ENCODE measurements around the gene PSEN1. TPM values are rescaled to one million over a fixed set of nuclear protein-coding genes. Genes with fewer than 3 reads are reported as not detected.

PSEN1 gene
- total and polyA plus RNA-seq, 9 donors = 21.7 to 73.1 (median 44.0) TPM

- Histone ChIP-seq H3K36me3 (no peaks in the 10 kb centered on the region), H3K4me3 (no peak overlapping the region), H3K4me1 (ENCODE audit: insufficient read depth) (no peaks in the 10 kb centered on the region), H3K27ac (no peak overlapping the region), H3K27me3 (no peaks in the 10 kb centered on the region), H3K9me3 (no peaks in the 10 kb centered on the region)
- no peak for DNase-seq
- WGBS, 3 donors = 79 to 86% (median 84%) methylated on average over 20 to 23 of the region's 23 CpGs
- intact Hi-C loops (cut with DNase I) = no loop called here
- no peak for TF ChIP-seq POLR2A (IDR thresholded peaks at IDR 0.05)
- TF ChIP-seq CTCF (IDR thresholded peaks at IDR 0.05) = no peak
- no peak for TF ChIP-seq EP300 (IDR thresholded peaks at IDR 0.05)
These were observed 128.0 kb downstream of the PSEN1 start for GRCh38 chr14:73264080-73264884.

GRCh38 chr14:73264885-73265720 is 128.8 kb downstream of the PSEN1 start:
- Histone ChIP-seq H3K9me3 (no peaks in the 10 kb centered on the region), H3K4me3 (no peak overlapping the region), H3K27me3 (no peaks in the 10 kb centered on the region), H3K36me3 (no peaks in the 10 kb centered on the region), H3K27ac (no peak overlapping the region), H3K4me1 (ENCODE audit: insufficient read depth) (peaks cover 3% of the 10 kb centered on the region)
- no peak for DNase-seq
- intact Hi-C loops (cut with DNase I) = no loop called here
- 76 to 80% (median 76%) methylated on average over 18 of the region's 18 CpGs for WGBS, 3 donors
- TF ChIP-seq EP300 (IDR thresholded peaks at IDR 0.05) (no peak), POLR2A (IDR thresholded peaks at IDR 0.05) (no peak), CTCF (IDR thresholded peaks at IDR 0.05) (no peak)

- Histone ChIP-seq H3K9me3 (no peaks in the 10 kb centered on the region), H3K4me1 (ENCODE audit: insufficient read depth) (peaks cover 3% of the 10 kb centered on the region), H3K4me3 (no peak overlapping the region), H3K36me3 (no peaks in the 10 kb centered on the region), H3K27me3 (no peaks in the 10 kb centered on the region), H3K27ac (no peak overlapping the region)
- WGBS, 3 donors = 90 to 92% (median 91%) methylated on average over 3 of the region's 3 CpGs
- TF ChIP-seq EP300 (IDR thresholded peaks at IDR 0.05) (no peak), CTCF (IDR thresholded peaks at IDR 0.05) (no peak), POLR2A (IDR thresholded peaks at IDR 0.05) (no peak)
- intact Hi-C loops (cut with DNase I) = no loop called here
- DNase-seq = no peak
These were observed 129.4 kb downstream of the PSEN1 start for GRCh38 chr14:73265721-73266046.

- no peaks in the 10 kb centered on the region for H3K27me3 ChIP-seq
- H3K4me3 ChIP-seq = no peak overlapping the region
- TF ChIP-seq CTCF (IDR thresholded peaks at IDR 0.05) (no peak), EP300 (IDR thresholded peaks at IDR 0.05) (no peak), POLR2A (IDR thresholded peaks at IDR 0.05) (no peak)
- H3K27ac ChIP-seq = no peak overlapping the region
- peaks cover 3% of the 10 kb centered on the region for H3K4me1 ChIP-seq (ENCODE audit: insufficient read depth)
- DNase-seq = no peak
- intact Hi-C loops (cut with DNase I) = no loop called here
- H3K9me3 ChIP-seq = no peaks in the 10 kb centered on the region
- 63 to 72% (median 71%) methylated on average over 7 of the region's 7 CpGs for WGBS, 3 donors
- no peaks in the 10 kb centered on the region for H3K36me3 ChIP-seq
These were observed 130.0 kb downstream of the PSEN1 start for GRCh38 chr14:73266317-73266716.

Data from ovary (tissue), 9 donors.